Stomach (tissue), 9 donors: Measurements from ENCODE around the gene AP1M1. TPM values are rescaled to one million over a fixed set of nuclear protein-coding genes. Genes with fewer than 3 reads are reported as not detected.

Experiments
- DNase-seq, 2 donors: peaks; one replicate each; pipeline versions ENCODE4 v3.0.0 to v3.0.0-alpha.2; 2013 to 2019
- H3K27ac ChIP-seq, 5 donors: fragments of 200-600 bp in 4 of 5; sonication (generic) in 4 of 5; one replicate each; pipeline ENCODE4 v1.5.1; 2013 to 2019; ENCODE audit warnings: mild to moderate bottlenecking in 1 of 5, moderate library complexity in 1 of 5
- H3K27me3 ChIP-seq, 3 donors: fragments of 200-600 bp; sonication (generic); one replicate each; pipeline ENCODE4 v1.5.1; 2017 to 2019; ENCODE audit warnings: mixed run types in 1 of 3
- H3K36me3 ChIP-seq, 4 donors: fragments of 200-600 bp; sonication (generic); 1 replicate in 3 of 4; 2 replicates in 1 of 4; pipeline ENCODE4 v1.5.1; 2016 to 2019
- H3K4me1 ChIP-seq, 4 donors: fragments of 200-600 bp; sonication (generic); one replicate each; pipeline ENCODE4 v1.5.1; 2016 to 2019
- H3K4me3 ChIP-seq, 4 donors: fragments of 200-600 bp; sonication (generic) in 3 of 4; one replicate each; pipeline ENCODE4 v1.5.1; 2016 to 2019; ENCODE audit warnings: mild to moderate bottlenecking in 1 of 4
- H3K9me3 ChIP-seq, 4 donors: fragments of 200-600 bp; sonication (generic); one replicate each; pipeline ENCODE4 v1.5.1; 2016 to 2019
- EP300 ChIP-seq: sonication (generic); formaldehyde crosslinking; IDR thresholded peaks from one replicate; pipeline ENCODE4 v1.6.1; 2017; ENCODE audit warnings: antibody characterized with exemption
- POLR2A ChIP-seq, 4 donors: fragments of 450-650 bp; IDR thresholded peaks; one replicate each; pipeline ENCODE4 v1.6.1; 2016; ENCODE audit warnings: antibody characterized with exemption in 4 of 4, control low read depth in 2 of 4, mild to moderate bottlenecking in 1 of 4, moderate library complexity in 1 of 4
- POLR2AphosphoS5 ChIP-seq, 3 donors: sonication (generic); formaldehyde crosslinking; IDR thresholded peaks; one replicate each; pipeline ENCODE4 v1.6.1; 2016; ENCODE audit warnings: antibody characterized with exemption in 3 of 3
- WGBS, 5 donors: extraction: QIAGEN DNeasy Blood & Tissue Kit in 3 of 5; methylation state at CpG; one replicate each; pipeline versions ENCODE4 v1.1.5 to v1.1.7; 2013 to 2018; 5-methylcytosine and 5-hydroxymethylcytosine counted together
- intact Hi-C: fragments of 100-400 bp; cut with DNase I; formaldehyde crosslinking; loops from one replicate; pipeline ENCODE4 v1.15.1; 2023; ENCODE audit warnings: low total_unique reads
- polyA plus RNA-seq, 3 donors: library from polyadenylated mRNA; stranded (reverse); fragments of 200-250 nt; gene quantifications; one replicate each; pipeline ENCODE4 v1.2.3, GENCODE V29; 2013
- total RNA-seq, 5 donors: library from RNA; depleted of rRNA; stranded (reverse); fragments of >200 nt; gene quantifications; one replicate each; pipeline versions ENCODE4 v1.1.0 to v1.2.3, GENCODE V29; 2014 to 2016
- TF ChIP-seq, protein P1 (sequence below), 7 experiments: fragments of 450-650 bp in 4 of 7; fragments of 200-600 bp in 3 of 7; sonication (generic) in 3 of 7; IDR thresholded peaks; one replicate each; pipeline ENCODE4 v1.5.1; 2016 to 2019; ENCODE audit warnings: antibody characterized with exemption in 7 of 7, control low read depth in 2 of 7, mild to moderate bottlenecking in 1 of 7
- donor health status: healthy with polysubstance abuse.
- donor health status: Bipolar disorder and iron deficiency.
- donor health status: healthy.

The AP1M1 gene
- total and polyA plus RNA-seq, 8 donors: 2.0 to 92.4 (median 28.7) TPM

DNA sequence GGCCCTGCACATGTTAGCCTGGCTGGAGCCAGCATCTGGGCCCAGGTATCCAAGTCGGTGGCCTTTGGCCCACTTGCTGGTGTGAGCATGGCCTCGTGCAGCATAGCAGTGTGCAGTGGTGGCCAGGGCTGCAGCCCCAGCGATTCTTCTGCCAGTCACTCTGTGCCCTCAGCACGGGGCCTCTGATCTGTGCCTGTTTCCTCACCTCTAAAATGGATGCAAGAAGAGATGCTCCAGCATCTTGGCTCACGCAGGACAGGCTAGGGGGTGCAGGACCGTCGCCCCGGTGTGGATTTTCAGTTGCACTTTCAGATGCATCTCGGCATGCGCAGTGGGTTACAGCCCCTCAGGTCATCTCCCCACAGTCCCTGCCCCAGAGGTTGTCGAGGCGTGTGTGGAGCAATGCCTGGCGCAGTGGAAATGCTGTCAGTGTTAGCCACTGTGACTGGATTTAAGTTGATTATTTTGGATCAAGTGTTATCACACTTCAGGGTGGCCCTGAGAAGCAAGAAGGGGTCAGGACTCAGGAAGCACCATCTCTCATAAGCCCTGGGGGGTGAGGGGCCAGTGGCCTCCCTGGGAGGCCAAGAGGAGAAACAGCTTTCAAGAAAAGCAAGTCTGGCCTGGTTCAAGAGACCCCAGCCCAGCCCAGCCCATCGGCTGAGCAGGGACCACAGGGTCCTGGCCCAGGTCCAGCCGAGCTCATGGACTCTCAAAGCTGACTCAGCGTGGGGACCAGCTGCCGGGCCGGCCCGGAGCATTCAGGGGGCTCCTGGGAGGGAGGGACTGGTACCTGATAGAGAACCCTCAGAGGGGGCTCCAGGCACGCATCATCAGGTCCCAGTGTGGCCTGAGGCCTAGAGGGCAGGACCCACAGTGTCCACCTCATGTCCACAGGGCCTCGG, 27.8 kb downstream of the AP1M1 start:
- peaks cover 8 to 22% (median 14%) of the 10 kb centered on the region in 4 donors for H3K9me3 ChIP-seq
- H3K27me3 ChIP-seq: no peaks in the 10 kb centered on the region
- 90 to 96% (median 93%) methylated on average over 11 to 21 of the region's 21 CpGs for WGBS, 5 donors
- DNase-seq: peak in 1 of 2 donors; percentile 2
- intact Hi-C loops: no loop called here
- peaks cover 82 to 100% (median 99%) of the 10 kb centered on the region in 4 donors for H3K36me3 ChIP-seq
- no peaks in the 10 kb centered on the region for H3K4me1 ChIP-seq
- H3K4me3 ChIP-seq: no peak overlapping the region
- TF ChIP-seq EP300: no peak
- TF ChIP-seq, protein P1, sequence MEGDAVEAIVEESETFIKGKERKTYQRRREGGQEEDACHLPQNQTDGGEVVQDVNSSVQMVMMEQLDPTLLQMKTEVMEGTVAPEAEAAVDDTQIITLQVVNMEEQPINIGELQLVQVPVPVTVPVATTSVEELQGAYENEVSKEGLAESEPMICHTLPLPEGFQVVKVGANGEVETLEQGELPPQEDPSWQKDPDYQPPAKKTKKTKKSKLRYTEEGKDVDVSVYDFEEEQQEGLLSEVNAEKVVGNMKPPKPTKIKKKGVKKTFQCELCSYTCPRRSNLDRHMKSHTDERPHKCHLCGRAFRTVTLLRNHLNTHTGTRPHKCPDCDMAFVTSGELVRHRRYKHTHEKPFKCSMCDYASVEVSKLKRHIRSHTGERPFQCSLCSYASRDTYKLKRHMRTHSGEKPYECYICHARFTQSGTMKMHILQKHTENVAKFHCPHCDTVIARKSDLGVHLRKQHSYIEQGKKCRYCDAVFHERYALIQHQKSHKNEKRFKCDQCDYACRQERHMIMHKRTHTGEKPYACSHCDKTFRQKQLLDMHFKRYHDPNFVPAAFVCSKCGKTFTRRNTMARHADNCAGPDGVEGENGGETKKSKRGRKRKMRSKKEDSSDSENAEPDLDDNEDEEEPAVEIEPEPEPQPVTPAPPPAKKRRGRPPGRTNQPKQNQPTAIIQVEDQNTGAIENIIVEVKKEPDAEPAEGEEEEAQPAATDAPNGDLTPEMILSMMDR (IDR thresholded peaks at IDR 0.05): no peak
- no peak for TF ChIP-seq POLR2A (IDR thresholded peaks at IDR 0.05)
- no peak for TF ChIP-seq POLR2AphosphoS5 (IDR thresholded peaks at IDR 0.05)
- H3K27ac ChIP-seq: no peak overlapping the region

DNA sequence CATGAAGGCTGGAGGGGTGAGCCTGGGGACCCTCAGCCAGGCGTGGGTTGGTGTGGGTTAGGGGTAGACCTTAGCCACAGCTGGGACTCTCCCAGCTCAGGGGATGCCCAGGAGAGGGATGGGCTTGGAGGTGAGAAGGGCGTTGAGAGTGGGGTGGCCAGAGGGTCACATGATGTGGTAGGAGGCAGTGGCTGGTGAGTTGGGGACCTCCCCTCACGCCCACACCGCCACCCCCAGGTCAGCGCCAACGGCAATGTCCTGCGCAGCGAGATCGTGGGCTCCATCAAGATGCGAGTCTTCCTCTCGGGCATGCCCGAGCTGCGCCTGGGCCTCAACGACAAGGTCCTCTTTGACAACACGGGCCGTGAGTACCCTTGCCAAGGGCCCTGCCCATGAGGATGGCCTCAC, 28.5 kb downstream of the AP1M1 start:
- TF ChIP-seq, protein P1 (IDR thresholded peaks at IDR 0.05): no peak
- TF ChIP-seq POLR2A (IDR thresholded peaks at IDR 0.05): no peak
- TF ChIP-seq EP300: no peak
- TF ChIP-seq POLR2AphosphoS5 (IDR thresholded peaks at IDR 0.05): no peak
- intact Hi-C loops: no loop called here
- H3K27ac ChIP-seq: no peak overlapping the region
- no peaks in the 10 kb centered on the region for H3K27me3 ChIP-seq
- H3K9me3 ChIP-seq: peaks cover 2 to 15% (median 7%) of the 10 kb centered on the region in 4 donors
- peaks cover 80 to 99% (median 97%) of the 10 kb centered on the region in 4 donors for H3K36me3 ChIP-seq
- DNase-seq: peak in 1 of 2 donors; percentile 4
- no peak overlapping the region for H3K4me3 ChIP-seq
- 94 to 99% (median 96%) methylated on average over 9 to 16 of the region's 16 CpGs for WGBS, 5 donors
- H3K4me1 ChIP-seq: no peaks in the 10 kb centered on the region

DNA sequence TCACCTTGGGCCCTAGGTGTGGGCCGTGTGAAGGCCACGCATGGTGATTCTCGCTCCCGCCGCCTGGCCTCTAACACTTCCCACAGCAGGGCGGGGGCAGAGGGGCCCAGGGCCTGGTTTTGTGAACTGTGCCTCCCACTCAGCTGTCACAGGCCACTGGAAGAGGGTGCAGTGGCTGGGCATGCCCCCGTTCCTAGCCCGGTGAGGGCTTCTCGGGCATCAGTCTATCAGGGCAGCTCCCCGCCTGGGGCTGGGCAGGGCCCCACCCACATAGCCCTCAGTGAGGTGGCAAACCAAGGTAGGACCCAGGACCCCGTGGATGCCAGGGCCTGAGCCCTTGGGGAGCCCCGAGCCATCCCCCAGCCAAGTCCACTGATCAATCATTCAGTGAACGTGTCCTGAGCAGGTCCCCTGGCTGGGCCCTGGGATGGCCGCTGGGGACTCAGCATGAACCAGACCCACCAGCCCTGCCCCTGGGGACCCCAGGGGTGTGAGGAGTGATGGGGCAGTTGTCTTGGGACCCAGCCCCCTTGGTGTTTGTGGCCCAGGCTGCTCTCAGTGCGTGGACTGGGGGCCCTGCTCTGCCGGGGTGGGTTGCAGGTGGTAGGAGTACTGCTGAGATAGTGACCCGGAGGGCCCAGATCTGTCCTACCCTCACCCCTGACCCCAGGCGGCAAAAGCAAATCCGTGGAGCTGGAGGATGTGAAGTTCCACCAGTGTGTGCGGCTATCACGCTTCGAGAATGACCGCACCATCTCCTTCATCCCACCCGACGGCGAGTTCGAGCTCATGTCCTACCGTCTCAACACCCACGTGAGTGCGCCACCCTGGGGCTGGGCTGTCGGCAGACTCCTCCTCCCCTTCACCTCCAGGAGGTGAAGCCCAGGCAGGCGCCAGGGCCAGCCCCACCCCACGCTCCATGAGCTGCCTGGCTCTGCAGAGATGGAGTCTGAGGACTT, 29.4 kb downstream of the AP1M1 start:
- Histone ChIP-seq H3K4me3 (no peak overlapping the region), H3K36me3 (peaks cover 74 to 99% (median 97%) of the 10 kb centered on the region in 4 donors), H3K9me3 (peaks cover 0 to 5% (median 0%) of the 10 kb centered on the region in 4 donors), H3K4me1 (no peaks in the 10 kb centered on the region), H3K27ac (no peak overlapping the region), H3K27me3 (no peaks in the 10 kb centered on the region)
- peak in 1 of 2 donors; percentile 2 for DNase-seq
- intact Hi-C loops: no loop called here
- WGBS, 5 donors: 86 to 91% (median 89%) methylated on average over 16 to 33 of the region's 33 CpGs
- no peak for TF ChIP-seq POLR2A (IDR thresholded peaks at IDR 0.05)
- no peak for TF ChIP-seq EP300
- TF ChIP-seq, protein P1 (IDR thresholded peaks at IDR 0.05): no peak
- no peak for TF ChIP-seq POLR2AphosphoS5 (IDR thresholded peaks at IDR 0.05)
